Stimulated activated CD8-positive, alpha-beta memory T cell treated with anti-CD3 and anti-CD28 coated beads, Interleukin-4, amount 100 ng/mL, for 1 hour (primary cell): ENCODE data around the gene IER3IP1.
"Not testable (repeated sequence)": the region's sequence is repeated elsewhere in the genome, so short reads cannot be mapped to it uniquely, and the experiment has no call there.

Experiments
- DNase-seq, 2 donors: peaks; one replicate each; pipeline ENCODE4 v3.0.0-alpha.2; 2020; ENCODE audit warnings: low read depth in 2 of 2, low spot score in 1 of 2

IER3IP1 gene

DNA sequence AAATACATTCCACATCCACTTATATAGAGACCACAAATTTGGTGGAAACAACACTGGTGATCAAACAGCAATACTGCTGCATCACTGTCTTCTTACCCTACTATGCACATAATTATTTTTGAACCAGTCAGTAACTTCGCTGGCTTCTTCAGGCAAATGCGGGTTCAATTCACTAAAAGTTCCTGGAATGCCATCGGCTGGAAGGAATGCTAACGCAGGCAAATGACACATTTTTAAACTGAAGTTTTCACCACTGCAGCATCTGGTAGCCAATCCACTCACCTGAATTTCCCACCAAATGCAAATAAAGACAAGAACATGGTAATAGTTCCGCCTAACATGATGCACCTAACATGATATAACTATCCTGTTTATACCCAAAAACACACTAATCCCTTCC is 15.9 kb downstream of the IER3IP1 start:
- DNase-seq, result no peak

DNA sequence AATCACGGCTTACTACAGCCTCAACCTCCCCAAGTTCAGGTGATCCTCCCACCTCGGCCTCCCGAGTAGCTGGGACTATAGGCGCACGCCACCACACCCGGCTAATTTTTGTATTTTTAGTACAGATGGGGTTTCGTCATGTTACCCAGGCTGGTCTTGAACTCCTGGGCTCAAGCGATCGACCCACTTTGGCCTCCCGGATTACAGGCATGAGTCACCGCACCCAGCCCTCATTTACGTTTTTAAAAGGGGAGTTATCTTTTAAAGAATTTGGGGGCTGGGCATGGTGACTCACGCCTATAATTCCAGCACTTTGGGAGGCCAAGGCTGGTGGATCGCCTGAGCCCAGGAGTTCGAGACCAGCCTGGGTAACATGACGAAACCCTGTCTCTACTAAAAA is 17.8 kb downstream of the IER3IP1 start:
- not testable (repeated sequence) for DNase-seq

DNA sequence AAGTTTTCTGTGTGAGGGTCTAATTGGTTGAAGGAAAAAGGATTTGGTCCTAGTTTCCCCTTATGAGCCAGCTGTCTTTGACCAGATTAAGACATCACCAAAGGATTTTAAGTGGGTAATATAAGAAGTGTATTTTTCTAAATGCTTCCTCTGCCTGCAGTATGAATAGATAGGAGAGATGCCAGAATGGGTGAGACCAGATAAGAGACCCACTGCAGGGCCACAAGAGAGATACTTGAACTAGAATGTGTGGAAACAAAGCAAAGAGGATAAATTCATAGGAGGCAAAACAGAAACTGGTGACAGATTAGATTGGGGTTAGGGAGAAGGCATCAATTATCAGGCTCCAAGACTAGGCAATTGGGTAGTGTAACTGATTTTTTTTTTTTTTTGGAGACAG is 24.7 kb downstream of the IER3IP1 start:
- DNase-seq, result no peak

DNA sequence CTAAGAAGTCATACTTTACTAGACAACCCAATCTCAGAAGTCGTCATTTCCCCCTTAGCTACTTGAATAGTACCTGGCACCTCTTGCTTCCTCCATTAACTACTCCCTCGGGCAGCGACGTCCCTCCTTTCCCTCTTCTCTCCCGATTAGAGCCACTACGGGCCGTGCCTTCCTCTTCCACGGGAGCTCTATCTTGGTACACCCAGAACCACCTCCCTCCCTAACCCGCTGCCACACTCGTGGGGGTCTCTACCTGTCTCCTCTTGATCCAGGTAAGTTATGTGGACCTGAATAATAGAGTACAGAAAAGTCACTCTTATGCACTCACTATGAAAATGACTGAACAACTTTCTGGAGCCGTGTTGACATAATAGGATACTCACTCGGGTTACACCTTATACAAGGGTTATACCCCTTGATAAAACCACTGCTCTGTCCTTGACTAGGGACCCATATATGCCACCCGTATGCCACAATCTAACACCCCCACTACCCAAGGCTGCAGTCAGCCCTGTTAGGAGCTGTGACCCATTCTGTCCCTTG is 25.3 kb downstream of the IER3IP1 start:
- DNase-seq, result no peak

DNA sequence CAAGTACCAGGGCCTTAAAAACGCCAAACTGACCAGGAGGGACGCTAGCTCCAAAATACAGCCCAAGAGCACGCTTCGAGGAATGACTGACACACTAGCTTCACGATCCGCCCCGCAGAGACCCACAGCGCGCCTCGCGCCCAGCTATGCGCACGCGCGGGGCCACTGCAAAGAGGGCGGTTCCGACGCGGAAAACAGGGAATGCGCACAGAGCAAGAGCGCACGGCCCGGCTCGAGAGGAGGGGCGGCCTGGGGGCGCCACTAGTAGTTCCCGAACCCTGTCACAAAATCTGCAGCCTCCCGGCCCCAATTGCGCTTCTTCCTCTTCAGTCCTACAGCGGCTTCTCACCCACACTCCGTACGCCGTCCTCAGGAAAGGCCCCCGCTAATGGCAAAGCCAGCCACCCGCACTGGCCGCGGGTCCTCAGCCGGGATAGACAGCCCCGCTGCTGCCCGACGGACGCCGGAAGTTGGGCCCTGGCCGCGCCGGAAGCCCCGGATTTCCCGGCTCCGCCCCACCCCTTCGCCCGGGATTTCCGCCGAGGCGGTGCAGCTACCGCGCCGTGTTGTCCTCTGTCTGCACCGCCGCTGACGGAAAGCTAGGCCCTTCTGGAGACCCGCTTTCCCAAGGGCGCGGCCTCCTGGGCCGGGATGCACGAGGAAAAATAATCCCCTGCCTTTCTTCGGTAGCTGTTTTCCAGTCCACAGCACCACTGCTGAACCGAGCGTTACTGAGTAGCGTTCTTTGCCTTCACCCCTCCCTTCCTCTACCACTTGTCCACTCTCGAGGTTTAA is 25.9 kb downstream of the IER3IP1 start, which contains the start of gene HDHD2:
Gene HDHD2 (minus strand): TSS at position 472 of the 795 bp plus-strand sequence. CDS start 14,061 bp downstream, outside the sequence.
- peak; percentile 42 to 60 for DNase-seq

DNA sequence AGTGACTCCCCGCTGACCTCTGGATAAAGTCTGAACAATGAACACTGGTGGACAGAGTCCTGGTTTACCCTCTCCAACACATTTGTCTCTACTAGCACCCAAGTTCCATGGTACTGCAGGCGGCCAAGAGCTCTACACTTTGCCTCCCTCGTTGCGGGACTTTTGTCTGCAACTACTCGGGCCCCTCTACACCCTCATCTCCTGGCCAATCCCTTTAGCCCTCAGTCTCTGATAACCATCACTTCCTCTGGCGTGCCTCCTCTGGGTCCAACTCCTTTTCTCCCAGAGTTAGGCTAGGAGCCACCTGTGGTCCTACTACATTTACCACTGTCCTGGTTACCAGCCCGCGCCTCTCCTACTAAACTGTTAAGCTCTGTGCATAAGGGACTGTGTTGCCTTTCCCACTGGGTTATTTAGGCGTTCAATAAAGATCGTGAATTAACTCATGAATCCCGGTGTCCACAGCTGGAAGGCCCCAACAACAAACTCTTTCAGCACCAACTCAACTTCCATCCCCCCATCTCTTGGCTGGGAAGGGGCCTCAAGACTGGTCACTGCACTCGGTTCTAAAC is 26.6 kb downstream of the IER3IP1 start:
- no peak for DNase-seq

DNA sequence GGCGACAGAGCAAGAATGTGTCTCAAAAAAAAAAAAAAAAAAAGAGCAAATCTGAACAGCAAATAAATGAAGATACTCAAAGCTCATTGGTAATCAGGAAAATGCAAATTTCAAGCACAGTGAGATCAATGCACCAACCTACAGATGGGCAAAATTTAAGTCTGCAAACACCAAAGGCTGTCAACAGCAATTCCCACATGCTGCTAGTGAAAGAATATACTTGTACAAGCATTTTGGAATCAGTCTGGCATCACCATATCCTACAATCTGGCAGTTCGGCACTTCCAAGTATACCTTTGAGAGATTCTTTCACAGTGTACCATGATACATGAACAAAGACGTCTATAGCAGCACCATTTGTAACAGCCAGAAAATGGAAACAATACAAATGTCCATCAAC is 30.0 kb downstream of the IER3IP1 start:
- no peak for DNase-seq

DNA sequence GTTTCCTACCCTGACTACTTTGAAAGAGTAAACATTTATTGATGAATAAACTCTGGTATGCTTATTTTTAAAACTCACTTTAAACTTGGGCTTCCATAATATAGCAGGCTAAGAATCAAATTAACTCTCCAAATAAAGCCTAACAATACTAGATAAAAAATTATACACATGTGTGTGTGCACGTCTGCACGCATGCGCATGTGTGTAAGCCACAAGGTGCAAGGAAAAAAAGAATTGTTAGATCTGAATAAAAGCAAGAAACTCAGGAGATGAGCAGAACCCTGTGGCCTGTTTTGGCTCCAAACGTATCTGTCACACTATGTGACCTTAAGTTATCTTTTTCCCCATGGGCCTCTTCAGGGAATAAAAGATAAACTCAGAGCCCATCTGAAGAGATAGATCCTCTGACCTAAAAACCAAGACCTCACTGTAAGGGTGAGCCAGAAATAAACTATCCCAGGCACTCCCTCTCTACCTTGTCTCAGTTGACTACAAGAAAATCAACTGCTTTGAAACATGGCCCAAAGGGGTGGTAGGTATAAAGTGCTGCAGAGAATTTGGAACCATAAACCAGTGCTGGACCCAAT is 32.2 kb downstream of the IER3IP1 start:
- DNase-seq, result no peak

DNA sequence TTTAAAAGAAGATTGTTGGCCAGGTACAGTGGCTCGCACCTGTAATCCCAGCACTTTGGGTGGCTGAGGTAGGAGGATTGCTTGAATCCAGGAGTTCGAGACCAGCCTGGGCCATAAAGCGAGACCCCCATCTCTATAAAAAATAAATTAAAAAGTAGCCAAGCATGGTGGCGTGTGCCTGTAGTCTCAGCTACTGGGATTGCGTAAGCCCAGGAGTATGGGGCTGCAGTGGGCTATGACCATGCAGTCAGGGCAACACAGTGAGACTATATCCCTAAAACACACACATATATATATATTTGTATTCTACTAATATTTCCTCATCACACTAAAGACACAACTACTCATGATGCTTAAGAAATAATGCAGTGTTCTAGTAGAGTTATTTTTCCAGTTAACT is 33.0 kb downstream of the IER3IP1 start:
- DNase-seq, result no peak

DNA sequence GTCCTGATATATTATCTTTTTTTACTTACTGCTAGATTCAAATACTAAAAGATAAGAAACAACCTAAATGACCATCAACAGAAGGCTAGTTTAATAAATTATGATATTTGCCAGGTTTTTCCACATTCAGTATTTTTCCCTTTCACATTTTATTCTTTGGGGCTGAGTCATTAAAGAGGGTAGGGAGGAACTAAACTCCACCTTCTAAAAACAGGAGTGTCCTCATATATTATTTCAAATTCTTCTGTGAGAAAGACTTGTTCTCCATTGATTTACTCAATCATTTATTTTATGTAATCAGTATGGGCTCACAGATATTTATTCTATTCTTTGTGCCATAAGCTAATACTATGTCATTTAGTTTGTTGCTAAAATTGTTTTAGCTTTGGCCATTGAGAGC is 34.9 kb downstream of the IER3IP1 start:
- DNase-seq, result no peak

DNA sequence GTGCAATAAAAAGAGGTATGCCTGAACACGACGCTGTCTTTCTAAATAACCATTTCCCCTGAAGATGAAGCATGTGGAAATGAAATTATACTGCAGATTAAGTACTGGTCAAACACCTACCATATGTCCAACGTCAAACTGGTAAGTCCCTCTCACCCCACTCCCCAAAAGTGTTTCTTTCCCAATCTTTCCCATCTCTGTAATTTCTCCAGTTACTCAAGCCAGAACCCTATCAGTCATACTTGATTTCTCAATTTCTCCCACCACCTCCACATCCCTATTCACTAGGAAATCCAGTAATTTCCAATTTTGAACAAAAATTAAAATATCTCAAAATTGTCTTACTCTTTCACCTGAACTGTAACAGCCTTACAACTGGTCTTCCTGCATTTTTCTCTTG is 55.0 kb downstream of the IER3IP1 start:
- DNase-seq, result no peak

DNA sequence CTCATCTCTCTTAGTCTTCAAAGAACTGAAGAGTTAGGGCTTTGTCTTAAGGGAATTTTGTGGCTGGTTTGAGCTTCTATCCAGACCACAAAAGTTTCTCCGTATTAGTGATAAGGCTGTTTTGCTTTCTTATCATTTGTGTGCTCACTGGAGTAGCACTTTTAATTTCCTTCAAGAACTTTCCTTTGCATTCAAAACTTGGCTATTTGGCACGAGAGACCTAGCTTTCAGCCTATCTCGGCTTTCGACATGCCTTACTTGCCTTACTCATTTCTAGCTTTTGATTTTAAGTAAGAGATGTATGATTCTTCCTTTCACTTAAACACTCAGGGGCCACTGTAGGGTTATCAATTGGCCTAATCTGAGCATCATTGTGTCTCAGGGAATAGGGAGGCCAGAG is 55.7 kb downstream of the IER3IP1 start:
- no peak for DNase-seq

DNA sequence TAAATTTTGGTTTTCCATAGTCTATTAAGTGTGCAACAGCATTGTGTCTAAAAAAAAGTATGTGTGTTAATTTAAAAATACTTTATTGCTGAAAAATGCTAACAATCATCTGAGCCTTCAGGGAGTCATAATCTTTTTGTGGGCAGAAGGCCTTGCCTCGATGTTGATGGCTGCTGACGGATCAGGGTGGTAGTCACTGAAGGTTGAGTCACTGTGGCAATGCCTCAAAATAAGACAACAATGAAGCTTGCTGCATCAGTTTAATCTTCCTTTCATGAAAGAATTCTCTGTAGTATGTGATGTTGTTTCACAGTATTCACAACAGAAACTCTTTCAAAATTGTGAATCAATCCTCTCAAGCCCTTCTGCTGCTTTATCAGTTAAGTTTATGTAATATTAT is 57.2 kb downstream of the IER3IP1 start:
- DNase-seq, result no peak

DNA sequence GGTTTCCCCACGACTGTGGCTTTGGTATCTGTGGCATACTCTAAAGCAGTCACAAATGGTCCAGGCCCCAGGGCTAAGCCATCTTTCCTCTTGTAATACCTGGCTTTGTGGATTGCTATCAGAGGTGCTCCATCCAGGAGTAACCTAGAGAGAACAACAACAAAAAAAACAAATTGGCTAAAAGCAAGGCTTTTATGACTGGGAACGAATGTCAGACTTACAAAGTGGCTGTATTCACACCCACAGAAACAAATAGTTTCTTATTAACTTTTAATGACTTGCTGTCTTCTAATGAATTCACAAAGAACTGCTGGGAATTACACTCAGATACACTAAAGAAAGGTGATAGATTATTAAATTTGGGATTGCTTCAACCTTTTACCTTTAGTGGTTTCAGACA is 61.0 kb downstream of the IER3IP1 start:
- DNase-seq, result no peak

DNA sequence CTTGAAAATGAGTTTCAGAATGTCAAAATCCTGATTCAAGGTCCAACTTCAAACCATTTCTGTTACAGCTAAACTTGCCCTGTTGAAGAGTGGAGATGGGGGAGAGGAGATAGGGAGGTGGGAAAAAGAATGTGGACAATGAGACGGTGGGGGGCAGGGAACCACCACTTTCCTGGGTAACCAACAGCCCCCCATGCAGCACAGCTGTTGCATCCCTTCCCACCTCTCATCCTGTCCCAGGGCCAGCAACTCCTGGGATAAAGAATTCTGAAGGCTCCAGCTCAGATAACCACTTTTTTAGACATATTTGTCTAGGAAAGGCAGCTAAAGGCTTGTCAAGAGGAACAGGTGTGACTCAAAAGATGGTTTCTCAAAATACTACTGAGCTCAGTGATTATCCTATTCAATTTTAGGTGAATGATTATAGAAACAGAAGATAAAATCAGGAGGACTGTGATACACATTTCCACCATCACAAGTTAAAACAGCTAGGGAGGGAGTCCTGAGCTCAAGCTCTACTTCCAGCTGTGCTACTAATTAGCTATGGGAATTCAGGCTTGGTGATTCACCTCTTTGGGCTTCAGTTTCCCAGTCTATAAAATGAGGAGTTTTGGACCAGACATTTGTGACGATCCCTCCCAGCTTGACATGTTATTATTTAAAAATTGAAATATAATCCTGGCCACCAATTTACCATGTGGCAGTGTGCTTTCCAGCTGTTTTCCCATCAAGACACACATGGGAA is 62.2 kb downstream of the IER3IP1 start:
- DNase-seq, result no peak

DNA sequence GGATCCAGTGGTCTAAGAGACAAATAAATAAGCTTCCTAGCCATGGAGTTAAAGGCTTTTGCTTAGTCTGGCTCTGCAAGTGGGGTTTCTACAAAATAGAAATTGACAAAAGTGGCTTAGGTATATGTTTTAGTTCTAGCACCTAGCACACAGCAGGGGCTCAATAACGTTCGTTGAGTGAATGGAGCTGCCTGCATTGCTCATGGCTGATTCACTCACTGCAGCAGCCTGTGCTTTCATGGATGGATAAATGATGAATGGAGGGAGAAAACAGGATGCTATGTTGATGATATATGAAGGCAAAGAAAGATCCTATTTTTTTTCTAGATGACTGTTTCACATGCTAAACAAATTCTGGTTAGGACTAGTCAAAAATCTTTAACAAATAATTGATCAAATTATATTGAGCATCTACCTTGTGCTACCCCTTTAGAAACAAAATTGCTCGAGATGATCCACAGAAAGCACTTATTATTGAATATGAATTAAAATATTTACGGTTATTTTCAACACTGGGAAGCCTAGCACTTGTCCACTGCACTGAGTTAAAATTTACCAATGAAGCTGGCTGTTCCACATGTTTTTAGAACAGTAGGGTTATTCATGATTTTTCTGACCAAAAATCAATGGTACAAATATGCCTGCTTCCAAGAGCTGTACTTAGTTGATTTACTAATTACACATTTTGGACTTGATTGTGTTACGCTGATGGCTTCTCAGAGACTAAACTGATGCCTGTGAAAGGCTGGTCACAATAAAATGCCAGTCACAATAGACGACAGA is 65.5 kb downstream of the IER3IP1 start:
- no peak for DNase-seq

DNA sequence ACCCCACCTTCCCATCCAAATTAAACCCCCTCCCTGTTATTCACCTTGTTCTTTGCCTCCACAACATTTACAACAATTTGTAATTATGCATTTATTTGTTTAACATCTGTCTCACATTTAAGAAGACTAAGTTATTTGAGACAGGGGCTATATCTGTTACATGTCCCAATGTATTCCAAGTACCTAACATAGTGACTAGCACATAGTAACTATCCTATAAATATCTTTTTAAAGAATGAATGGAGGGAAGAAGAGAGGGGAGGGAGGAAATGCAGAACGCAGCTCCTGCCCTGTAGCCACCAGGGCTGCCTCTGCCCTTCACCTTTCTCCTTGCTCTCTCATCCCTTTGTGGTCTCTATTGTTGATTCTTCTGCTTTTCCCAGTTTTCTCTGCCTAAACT is 66.4 kb downstream of the IER3IP1 start:
- no peak for DNase-seq

DNA sequence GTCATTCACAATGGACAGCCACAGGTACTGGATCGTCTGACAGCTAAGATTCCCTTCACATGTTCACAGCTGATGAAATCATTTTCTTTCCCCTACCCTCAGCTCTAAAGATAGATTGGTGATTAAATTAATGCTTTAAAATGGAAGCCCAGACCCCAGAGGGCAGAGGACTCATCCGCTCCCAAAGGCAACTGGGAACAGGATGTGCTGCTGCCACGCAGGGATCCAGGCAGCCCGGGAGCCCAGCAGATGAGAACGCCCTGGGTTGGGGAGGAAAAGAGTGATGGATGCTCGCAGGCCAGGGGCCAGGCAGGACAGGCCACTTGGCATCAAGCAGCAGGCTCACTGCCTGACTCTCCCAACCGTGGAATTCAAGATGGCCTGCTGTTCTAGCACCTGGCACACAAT is 67.2 kb downstream of the IER3IP1 start:
- DNase-seq, result no peak

DNA sequence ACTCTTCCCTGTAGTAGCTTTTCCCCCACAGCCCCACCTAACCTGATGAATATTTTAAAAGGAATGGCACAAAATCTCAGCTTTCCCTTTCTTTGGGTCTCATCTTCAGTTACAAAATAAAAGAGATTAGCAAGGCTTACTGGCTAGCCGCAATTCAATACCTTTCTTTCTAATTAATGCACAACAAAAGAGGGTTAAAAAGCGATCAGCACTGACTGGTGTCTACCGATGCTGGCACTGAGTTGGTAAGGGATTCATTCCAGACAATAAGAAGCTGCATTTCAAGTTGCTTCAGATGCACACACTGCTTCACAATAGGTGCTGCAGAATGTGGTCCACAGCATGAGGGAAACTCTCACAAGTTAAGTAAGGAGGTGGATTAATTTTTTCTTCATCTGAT is 67.8 kb downstream of the IER3IP1 start:
- no peak for DNase-seq
